K562 treated with DMSO at 1 percent for 48 hours (cell line): Measurements from ENCODE around the gene LRRC4B. TPM values are rescaled to one million over a fixed set of nuclear protein-coding genes. Genes with fewer than 3 reads are reported as not detected.

Source experiments
- total RNA-seq: library from RNA; unstranded; fragments of 300-600 nt; gene quantifications from 2 replicates; pipeline ENCODE4 v1.2.3, GENCODE V29; 2022; ENCODE audit warnings: low replicate concordance; ENCODE audit errors: extremely low read depth

The LRRC4B gene, protein sequence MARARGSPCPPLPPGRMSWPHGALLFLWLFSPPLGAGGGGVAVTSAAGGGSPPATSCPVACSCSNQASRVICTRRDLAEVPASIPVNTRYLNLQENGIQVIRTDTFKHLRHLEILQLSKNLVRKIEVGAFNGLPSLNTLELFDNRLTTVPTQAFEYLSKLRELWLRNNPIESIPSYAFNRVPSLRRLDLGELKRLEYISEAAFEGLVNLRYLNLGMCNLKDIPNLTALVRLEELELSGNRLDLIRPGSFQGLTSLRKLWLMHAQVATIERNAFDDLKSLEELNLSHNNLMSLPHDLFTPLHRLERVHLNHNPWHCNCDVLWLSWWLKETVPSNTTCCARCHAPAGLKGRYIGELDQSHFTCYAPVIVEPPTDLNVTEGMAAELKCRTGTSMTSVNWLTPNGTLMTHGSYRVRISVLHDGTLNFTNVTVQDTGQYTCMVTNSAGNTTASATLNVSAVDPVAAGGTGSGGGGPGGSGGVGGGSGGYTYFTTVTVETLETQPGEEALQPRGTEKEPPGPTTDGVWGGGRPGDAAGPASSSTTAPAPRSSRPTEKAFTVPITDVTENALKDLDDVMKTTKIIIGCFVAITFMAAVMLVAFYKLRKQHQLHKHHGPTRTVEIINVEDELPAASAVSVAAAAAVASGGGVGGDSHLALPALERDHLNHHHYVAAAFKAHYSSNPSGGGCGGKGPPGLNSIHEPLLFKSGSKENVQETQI
- not detected in 2 replicates for total RNA-seq

DNA sequence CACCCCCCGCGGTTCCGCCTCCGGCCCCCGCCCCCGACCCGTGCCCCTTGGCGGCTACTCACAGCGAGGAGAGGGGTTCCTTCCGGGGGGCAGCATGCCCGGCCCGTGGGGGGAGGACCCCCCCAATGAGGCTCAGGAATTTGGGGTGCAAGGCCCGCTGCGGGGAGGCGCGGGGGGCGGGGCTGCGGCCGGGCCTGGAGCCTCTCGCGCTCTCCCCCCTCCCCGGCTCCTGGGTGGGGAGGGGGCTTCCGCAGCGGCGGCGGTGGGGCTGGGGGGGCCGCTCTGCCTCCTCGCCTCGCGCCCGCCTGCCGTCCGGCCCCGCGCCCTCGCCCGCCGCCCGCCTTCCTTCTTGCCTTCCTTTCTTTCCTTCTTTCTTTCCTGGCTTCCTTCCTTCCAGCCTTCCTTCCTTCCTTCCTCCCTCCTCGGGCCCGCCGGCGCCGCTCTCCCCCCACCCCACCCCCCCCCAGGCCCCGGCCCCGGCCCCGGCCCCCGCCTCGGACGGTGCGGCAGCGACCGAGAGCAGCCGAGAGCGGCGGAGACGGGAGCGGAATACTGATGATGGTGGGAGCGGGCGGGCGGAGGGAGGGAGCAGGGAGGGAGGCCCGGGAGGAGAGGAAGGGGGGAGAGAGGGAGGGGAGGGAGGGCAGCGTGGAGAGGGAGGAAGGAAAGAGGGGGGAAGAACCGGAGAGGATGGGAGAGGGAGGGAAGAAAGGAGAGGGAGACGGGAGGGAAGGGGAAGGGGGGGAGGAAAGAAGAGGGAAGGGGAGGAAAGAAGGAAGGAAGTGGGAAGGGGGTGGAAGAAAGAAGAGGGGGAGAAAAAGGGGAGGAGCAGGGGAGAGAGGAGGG is at the start of gene LRRC4B:
LRRC4B (minus strand) TSS at position 554 of the 846 bp plus-strand sequence. CDS start 19,597 bp downstream, outside the sequence.

DNA sequence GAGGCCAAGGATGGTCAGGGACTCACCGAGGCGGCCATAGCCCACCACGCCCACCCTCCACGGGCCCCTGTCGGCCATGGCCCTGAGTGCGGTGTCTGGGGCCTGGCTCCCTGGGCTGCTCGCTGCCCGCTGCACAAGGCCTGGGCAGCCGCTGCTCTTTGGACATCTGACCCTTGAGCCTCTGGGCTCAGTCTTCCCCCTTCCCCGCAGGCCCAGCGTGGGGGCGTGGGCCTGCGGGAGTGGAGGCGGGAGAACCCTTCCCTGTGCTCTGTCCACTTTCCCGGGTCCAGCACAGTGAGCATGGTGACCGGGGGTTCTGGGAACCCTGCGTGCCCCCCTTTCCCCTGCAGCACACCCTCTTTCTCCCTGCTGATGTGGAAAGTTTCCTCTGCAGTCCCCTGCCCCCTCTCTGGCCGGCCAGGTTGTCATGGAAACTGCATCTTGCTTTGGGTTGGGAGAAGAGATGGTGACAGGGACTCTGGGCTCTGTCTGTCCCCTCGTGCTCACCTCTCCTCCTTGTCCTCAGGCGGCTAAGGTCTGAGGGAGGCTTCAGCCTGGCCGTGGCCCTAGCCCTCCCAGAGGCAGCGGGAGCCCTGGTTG is 54.4 kb downstream of the LRRC4B start, which contains the start of gene ASPDH:
ASPDH (minus strand) TSS at position 168 of the 600 bp plus-strand sequence; CDS start at position 78, 90 bp downstream.

DNA sequence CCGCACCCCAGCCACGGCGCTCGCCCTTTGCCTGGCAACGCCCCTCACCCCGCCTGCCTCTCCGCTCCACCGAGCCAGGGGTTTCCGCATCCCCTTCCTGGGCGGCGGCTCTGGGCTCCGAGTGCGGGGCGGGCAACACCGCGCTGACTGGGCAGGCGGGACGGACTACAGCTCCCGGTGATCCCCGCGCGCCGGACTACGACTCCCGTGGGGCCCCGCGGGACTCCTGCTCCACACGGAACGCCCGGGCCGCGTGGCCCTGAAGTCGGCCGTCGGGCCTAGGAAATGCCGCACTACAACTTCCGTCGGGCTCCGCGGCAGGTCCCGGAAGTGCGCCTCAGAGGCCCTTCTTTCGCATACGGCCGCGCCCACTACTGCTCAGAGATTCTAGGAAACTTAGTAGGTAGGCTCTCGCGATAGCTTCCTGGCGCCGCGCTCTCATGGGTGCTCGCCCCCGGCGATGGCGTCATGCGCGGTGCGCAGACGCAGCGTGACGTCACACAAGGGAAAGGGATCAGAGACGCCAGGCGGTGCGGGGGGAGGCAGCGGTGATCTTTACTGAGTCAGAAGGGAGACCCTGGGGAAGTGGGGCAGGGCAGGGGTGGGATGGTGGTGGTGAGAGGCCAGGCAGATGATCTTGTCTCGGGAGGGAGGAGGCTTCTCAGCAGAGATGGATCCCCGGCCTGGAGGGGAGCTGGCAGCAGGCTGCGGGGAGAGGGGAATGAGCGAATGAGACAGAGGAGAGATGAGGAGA is 57.0 kb downstream of the LRRC4B start, which contains the start of gene JOSD2:
JOSD2 (minus strand) TSS at position 123 of the 754 bp plus-strand sequence. CDS start 760 bp downstream, outside the sequence.

DNA sequence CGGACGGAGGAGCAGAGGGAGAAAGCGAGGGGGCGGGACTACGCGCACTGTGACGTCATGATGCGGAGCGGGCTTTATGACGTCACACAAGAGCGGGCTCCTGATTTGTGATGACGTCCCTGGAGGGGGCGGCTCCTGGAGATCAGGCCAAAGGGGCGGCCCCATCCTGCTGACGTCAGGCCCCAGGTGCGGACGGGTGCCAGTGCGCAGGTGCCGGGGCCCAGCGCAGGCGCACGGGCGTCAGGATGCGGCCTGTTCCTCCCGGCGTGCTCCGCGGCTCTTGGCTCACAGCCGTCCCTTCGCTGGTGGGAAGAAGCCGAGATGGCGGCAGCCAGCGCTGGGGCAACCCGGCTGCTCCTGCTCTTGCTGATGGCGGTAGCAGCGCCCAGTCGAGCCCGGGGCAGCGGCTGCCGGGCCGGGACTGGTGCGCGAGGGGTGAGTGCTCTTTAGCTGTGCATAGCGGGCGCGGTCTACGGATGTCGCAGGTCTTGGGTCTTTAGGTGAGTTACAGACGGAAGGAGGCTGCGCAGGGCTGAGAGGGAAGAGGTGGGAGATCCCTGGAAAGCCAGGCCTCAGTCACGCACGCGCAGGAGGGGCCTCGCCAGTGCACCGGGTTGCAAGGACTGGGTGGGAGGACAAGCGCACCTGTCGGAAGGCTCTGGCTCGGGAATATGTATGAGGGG is 91.9 kb downstream of the LRRC4B start, which contains the start of the genes EMC10 and GARIN5A:
EMC10 (plus strand) TSS at position 284 of the 683 bp plus-strand sequence; CDS start at position 322, 38 bp downstream.
GARIN5A (minus strand) TSS at position 625 of the 683 bp plus-strand sequence; CDS start at position 165, 460 bp downstream.

Other genes with a start within 250 kb of the LRRC4B start
- not detected in 2 replicates for gene KCNC3, start 239.1 kb downstream of the LRRC4B start, total RNA-seq
- gene NAPSA, start 202.8 kb downstream of the LRRC4B start, total RNA-seq: not detected in 2 replicates
- not detected in 2 replicates for gene NR1H2, start 192.0 kb downstream of the LRRC4B start, total RNA-seq
- not detected in 2 replicates for gene POLD1, start 184.1 kb downstream of the LRRC4B start, total RNA-seq
- gene SPIB, start 149.5 kb downstream of the LRRC4B start, total RNA-seq: not detected in 2 replicates
- not detected in 2 replicates for gene MYBPC2, start 135.5 kb downstream of the LRRC4B start, total RNA-seq
- not detected in 2 replicates for gene EMC10, start 91.9 kb downstream of the LRRC4B start, total RNA-seq
- not detected in 2 replicates for gene GARIN5A, start 91.6 kb downstream of the LRRC4B start, total RNA-seq
- not detected in 2 replicates for gene JOSD2, start 57.2 kb downstream of the LRRC4B start, total RNA-seq
- not detected in 2 replicates for gene ASPDH, start 54.5 kb downstream of the LRRC4B start, total RNA-seq
- gene SYT3, start 71.4 kb upstream of the LRRC4B start, total RNA-seq: not detected in 2 replicates
- gene C19orf81, start 81.0 kb upstream of the LRRC4B start, total RNA-seq: not detected in 2 replicates
- gene SHANK1, start 151.4 kb upstream of the LRRC4B start, total RNA-seq: not detected in 2 replicates
- gene CLEC11A, start 154.9 kb upstream of the LRRC4B start, total RNA-seq: not detected in 2 replicates
- not detected in 2 replicates for gene GPR32, start 202.0 kb upstream of the LRRC4B start, total RNA-seq
- gene ACP4, start 222.0 kb upstream of the LRRC4B start, total RNA-seq: not detected in 2 replicates